Measurements from ENCODE around the gene APOO. TPM values are rescaled to one million over a fixed set of nuclear protein-coding genes. Genes with fewer than 3 reads are reported as not detected.

The APOO gene
- total RNA-seq, 1 donor from 2014 or later: 11.2 TPM

DNA sequence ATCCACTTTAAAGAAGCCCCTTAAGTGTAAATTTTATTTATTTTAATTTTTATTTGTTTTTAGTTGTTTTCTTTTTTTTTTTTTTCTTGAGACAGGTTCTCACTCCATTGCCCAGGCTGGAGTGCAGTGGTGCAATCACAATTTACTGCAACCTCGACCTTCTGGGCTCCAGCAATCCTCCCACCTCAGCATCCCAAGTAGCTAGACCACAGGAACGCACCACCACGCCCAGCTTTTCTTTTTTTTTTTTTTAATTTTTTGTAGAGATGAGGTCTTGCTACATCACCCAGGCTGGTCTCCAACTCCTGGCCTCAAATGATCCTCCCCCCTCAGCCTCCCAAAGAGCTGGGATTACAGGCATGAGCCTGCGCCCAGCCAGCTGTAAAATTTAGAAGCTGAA, 118.8 kb downstream of the APOO start:
- DNase-seq (ENCODE audit: low spot score): no peak
- ATAC-seq: no peak

DNA sequence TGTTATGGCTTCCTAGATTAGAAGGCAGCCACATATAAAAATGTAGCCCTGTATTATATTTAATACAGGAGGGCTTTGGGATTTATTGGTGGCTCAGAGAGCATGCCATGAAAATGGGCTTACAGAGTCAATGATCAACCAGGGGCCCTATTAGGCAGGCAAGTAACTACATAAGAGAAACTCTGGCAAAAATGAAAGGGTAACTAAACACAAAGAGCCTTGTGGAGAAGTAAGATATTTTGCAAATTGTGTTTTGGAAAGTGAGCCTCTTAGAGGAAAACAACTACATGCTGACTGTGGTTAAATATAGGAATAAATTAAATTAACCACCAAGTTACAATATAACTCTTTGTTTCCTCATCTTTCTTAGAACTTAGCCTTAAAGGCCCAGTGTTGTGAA, 119.2 kb downstream of the APOO start:
- no peak for ATAC-seq

DNA sequence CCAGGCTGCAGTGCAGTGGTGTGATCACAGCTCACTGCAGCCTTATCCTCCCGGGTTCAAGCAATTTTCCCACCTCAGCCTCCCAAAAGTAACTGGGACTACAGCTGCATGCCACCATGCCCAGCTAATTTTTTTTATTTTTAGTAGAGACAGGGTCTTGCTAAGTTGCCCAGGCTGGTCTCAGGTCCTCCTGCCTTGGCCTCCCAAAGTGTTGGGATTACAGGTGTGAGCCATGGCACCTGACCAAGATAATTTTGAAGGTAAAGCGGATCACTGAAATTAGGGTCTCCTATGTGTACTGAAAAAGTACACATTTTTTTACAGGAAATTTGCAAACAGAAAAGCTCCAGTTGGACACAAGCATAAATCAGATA, 120.0 kb downstream of the APOO start:
- no peak for DNase-seq (ENCODE audit: low spot score)

More for the DNA sequence above, 119.2 kb downstream of the APOO start:
- no peak for DNase-seq (ENCODE audit: low spot score)

DNA sequence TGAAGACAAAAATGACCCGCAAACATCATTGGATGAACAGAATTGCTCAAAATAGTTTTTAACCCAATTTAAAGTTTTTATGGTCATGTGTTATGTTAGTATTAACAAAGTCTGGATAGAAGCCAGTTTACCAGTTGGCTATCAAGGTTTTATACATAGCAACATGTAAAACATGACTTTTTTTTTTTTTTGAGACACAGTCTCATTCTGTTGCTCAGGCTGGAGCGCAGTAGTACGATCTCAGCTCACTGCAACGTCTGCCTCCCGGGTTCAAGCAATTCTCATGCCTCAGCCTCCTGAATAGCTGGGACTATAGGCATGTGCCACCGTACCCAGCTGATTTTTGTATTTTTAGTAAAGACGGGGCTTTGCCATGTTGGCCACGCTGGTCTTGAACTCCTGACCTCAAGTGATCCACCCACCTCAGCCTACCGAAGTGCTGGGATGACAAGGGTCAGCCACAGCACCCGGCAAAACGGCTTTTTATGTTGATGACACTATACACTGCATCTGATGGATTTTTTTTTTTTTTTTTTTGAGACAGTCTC, 121.4 kb downstream of the APOO start:
- DNase-seq (ENCODE audit: low spot score) (no peak), ATAC-seq (no peak)

More for the DNA sequence above, 120.0 kb downstream of the APOO start:
- no peak for ATAC-seq

DNA sequence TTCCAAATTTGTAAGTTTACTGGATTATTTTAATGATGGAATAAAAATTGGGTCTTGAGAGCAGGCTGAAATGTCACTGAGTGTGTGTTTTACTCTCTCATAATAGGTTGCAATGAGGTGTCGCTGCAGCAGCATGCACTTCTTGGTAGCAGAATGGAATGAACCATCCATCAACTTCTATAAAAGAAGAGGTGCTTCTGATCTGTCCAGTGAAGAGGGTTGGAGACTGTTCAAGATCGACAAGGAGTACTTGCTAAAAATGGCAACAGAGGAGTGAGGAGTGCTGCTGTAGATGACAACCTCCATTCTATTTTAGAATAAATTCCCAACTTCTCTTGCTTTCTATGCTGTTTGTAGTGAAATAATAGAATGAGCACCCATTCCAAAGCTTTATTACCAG, 122.2 kb downstream of the APOO start:
- ATAC-seq (no peak), DNase-seq (ENCODE audit: low spot score) (no peak)

DNA sequence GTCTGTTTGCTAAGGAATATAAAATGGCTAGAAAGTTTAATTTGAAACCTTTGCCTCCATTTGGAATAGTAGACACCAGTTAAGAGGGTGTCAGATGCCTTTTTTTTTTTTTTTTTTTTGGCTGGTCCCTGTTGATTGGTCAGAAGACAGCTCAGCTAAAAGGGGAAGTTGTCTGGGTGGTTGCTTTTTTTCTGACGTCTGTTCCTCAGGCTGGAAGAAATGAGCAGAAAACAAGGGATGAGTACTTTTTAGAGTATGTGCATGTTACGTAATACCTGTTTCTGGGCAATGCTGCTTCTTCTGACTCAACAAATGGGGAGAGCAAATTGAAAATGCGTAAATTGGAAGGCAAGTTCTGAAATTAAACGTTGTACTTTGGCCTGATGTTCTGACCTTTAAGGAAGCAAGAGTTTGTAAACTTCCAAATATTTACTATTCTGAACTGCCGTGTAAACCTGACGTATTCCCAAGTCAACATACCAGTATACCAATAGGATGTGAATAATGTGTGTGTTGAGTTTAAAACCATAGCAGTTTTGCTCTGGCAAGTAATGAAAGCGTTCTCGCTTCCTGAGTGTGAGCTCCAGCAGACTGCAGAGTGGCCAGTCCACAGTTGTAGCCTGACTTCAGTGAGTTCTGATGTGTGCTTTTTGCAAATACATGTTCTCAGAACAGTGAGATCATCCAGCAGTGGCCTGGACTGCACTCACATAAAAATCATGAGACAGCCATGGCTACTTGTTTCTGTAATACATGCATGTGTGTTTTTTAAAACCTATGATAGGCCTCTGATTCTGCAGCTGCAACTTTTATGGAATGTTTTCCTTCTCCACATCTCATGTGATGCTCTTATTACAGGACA, 123.0 kb downstream of the APOO start:
- ATAC-seq (peak; percentile 26), DNase-seq (ENCODE audit: low spot score) (no peak)

DNA sequence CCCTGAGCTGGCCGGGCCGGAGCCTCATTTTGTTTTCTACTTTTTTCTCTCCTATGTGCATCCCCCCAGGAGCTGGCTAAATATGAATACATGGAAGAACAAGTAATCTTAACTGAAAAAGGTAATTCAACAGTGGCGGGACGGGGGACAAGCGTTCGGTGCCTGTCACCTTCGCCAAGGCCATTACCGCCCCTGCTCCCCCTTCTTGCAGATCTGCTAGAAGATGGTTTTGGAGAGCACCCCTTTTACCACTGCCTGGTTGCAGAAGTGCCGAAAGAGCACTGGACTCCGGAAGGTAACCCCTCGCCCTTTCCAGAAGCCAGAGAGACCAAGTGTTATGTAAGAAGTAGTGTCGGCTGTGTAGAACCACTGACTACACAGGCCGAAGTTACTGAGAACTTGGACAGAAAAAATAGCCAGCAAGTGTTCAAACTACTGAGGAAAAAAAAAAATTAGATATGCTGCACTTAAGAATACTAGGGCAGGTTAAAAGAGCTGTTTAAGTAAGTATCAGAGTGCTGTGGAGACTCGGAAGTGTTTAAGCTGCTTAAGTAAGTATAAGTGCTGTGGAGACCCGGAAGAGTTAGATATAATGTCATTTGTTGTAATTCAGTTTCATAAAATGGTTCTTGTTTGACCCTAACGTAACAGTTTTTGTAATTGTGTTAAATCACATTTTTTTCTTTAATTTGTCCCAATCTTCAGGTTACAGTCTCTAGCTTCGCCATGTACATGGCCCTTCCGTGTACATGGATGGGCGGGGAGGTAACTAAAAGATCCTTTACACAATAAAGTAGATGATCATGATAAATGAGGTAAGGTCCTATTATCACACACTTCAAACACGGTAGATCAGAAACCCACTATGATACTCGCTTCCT, 123.9 kb downstream of the APOO start:
- ATAC-seq (peak; percentile 7), DNase-seq (ENCODE audit: low spot score) (no peak)

Other genes with a start within 250 kb of the APOO start
- 166 TPM for gene PRDX4, start 240.4 kb downstream of the APOO start, total RNA-seq
- gene ACOT9, start 164.7 kb downstream of the APOO start, total RNA-seq: 11.0 TPM
- gene SAT1, start 124.8 kb downstream of the APOO start, total RNA-seq: 227 TPM
- not detected for gene CXorf58, start 68 bp upstream of the APOO start, total RNA-seq
- 5.7 TPM for gene KLHL15, start 119.2 kb upstream of the APOO start, total RNA-seq
- gene EIF2S3, start 147.0 kb upstream of the APOO start, total RNA-seq: 49.9 TPM
- 12.5 TPM for gene ZFX, start 241.8 kb upstream of the APOO start, total RNA-seq